Peyer's patch (tissue), 4 donors: ENCODE measurements around the gene STX12. TPM values are rescaled to one million over a fixed set of nuclear protein-coding genes. Genes with fewer than 3 reads are reported as not detected.
"Not testable (repeated sequence)": the region's sequence is repeated elsewhere in the genome, so short reads cannot be mapped to it uniquely, and the experiment has no call there.

Experiments
- DNase-seq, 3 donors: peaks; one replicate each; pipeline ENCODE4 v3.0.0-alpha.2; 2017 to 2019
- H3K27ac ChIP-seq, 4 donors: fragments of 200-600 bp; sonication (generic); one replicate each; pipeline ENCODE4 v1.5.1; 2016 to 2019
- H3K27me3 ChIP-seq, 2 donors: fragments of 200-600 bp; sonication (generic); one replicate each; pipeline ENCODE4 v1.5.1; 2019
- H3K36me3 ChIP-seq, 3 donors: fragments of 200-600 bp; sonication (generic); one replicate each; pipeline ENCODE4 v1.5.1; 2016 to 2019
- H3K4me1 ChIP-seq, 4 donors: fragments of 200-600 bp; sonication (generic); one replicate each; pipeline ENCODE4 v1.5.1; 2016 to 2019
- H3K4me3 ChIP-seq, 4 donors: fragments of 200-600 bp; sonication (generic); 1 replicate in 3 of 4; 2 replicates in 1 of 4; pipeline ENCODE4 v1.5.1; 2016 to 2019; ENCODE audit warnings: mild to moderate bottlenecking in 1 of 4
- H3K9me3 ChIP-seq, 4 donors: fragments of 200-600 bp; sonication (generic); one replicate each; pipeline ENCODE4 v1.5.1; 2016 to 2019; ENCODE audit warnings: mild to moderate bottlenecking in 1 of 4
- POLR2A ChIP-seq, 2 donors: fragments of 450-650 bp; IDR thresholded peaks; one replicate each; pipeline ENCODE4 v1.5.1; 2017; ENCODE audit warnings: antibody characterized with exemption in 2 of 2, mild to moderate bottlenecking in 2 of 2, moderate library complexity in 2 of 2
- total RNA-seq, 4 donors: library from RNA; depleted of rRNA; stranded (reverse); fragments of >200 nt; gene quantifications; one replicate each; pipeline ENCODE4 v1.1.0, GENCODE V29; 2016
- TF ChIP-seq, protein P1 (sequence below), 6 experiments: fragments of 450-650 bp in 4 of 6; fragments of 200-600 bp in 2 of 6; sonication (generic) in 1 of 6; IDR thresholded peaks; one replicate each; pipeline ENCODE4 v1.5.1; 2017 to 2019; ENCODE audit warnings: antibody characterized with exemption in 6 of 6, mild to moderate bottlenecking in 3 of 6, moderate library complexity in 1 of 6

STX12 gene
- total RNA-seq, 4 donors from 2014 or later, result 57.8 to 63.7 (median 59.9) TPM

DNA sequence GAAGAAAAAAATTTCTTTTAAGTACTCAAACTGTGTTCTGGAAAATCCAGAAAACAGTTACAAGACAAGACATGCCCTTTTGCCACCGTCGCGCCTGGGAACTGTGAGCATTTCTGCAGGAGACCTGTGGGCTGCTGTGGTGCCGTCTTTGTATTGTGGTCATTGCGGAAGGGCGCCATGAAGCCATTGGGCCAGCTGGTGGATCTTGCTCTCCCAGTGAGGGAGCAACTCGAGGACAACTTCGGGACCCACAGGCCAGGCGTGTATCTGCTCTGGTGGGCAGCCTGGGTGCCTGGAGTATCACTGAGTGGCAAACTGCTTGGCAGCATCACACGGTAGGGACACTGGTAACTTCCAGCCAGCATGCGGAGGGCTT lies 95.5 kb downstream of the STX12 start:
- no peaks in the 10 kb centered on the region for H3K36me3 ChIP-seq
- no peak overlapping the region for H3K4me3 ChIP-seq
- peaks cover 0 to 25% (median 14%) of the 10 kb centered on the region in 4 donors for H3K4me1 ChIP-seq
- H3K27ac ChIP-seq, result peak overlapping the region; percentile 62 to 87 (median 72)
- TF ChIP-seq, protein P1, sequence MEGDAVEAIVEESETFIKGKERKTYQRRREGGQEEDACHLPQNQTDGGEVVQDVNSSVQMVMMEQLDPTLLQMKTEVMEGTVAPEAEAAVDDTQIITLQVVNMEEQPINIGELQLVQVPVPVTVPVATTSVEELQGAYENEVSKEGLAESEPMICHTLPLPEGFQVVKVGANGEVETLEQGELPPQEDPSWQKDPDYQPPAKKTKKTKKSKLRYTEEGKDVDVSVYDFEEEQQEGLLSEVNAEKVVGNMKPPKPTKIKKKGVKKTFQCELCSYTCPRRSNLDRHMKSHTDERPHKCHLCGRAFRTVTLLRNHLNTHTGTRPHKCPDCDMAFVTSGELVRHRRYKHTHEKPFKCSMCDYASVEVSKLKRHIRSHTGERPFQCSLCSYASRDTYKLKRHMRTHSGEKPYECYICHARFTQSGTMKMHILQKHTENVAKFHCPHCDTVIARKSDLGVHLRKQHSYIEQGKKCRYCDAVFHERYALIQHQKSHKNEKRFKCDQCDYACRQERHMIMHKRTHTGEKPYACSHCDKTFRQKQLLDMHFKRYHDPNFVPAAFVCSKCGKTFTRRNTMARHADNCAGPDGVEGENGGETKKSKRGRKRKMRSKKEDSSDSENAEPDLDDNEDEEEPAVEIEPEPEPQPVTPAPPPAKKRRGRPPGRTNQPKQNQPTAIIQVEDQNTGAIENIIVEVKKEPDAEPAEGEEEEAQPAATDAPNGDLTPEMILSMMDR (IDR thresholded peaks at IDR 0.05), result no peak
- no peak for TF ChIP-seq POLR2A (IDR thresholded peaks at IDR 0.05)
- H3K9me3 ChIP-seq, result no peaks in the 10 kb centered on the region
- no peaks in the 10 kb centered on the region for H3K27me3 ChIP-seq
- peak in 2 of 3 donors; percentile 25 to 43 for DNase-seq

DNA sequence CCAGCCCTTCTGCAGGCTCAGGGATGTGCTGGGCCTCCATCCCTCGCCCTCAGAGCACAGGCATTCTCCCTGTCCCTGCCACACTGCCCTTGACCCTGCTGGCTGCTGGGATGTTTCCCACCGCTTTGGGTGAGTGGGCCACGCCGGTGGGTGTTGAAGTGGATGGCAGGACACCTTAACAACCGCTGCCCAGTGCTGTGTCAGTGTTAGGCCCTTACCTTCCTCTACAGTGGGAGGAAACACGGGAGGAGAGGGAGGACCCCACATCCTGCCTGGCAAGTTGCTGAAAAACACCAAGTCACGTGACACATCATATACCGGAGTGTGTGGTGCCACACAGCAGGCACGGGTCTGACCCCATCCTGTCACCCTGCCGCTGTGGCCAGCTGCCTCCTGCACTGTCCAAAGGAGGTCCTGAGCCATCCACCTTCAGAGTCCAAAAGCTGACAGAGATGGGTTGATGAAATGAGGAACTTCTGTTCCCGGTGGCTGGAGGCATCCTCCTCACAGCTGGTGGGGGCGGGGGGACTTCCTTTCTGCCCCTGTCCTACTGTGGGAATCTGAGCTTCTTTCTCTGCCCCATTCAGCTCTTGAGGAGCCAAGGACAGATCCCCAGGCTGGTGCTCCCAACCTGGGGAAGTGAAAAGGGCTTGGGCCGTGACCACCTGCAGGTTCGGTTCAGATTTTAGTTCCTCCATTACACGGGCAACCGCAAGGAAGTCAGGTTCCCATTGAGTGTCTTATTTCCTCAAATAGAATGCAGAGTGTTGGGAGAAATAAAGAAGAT lies 96.1 kb downstream of the STX12 start:
- Histone ChIP-seq H3K4me1 (peaks cover 0 to 20% (median 12%) of the 10 kb centered on the region in 4 donors), H3K27me3 (no peaks in the 10 kb centered on the region), H3K9me3 (no peaks in the 10 kb centered on the region), H3K4me3 (peak overlapping the region in 1 of 4 donors; percentile 29), H3K27ac (peak overlapping the region; percentile 62 to 87 (median 72)), H3K36me3 (no peaks in the 10 kb centered on the region)
- TF ChIP-seq, protein P1 (IDR thresholded peaks at IDR 0.05), result no peak
- no peak for TF ChIP-seq POLR2A (IDR thresholded peaks at IDR 0.05)
- DNase-seq, result peak; percentile 54 to 89 (median 80)

DNA sequence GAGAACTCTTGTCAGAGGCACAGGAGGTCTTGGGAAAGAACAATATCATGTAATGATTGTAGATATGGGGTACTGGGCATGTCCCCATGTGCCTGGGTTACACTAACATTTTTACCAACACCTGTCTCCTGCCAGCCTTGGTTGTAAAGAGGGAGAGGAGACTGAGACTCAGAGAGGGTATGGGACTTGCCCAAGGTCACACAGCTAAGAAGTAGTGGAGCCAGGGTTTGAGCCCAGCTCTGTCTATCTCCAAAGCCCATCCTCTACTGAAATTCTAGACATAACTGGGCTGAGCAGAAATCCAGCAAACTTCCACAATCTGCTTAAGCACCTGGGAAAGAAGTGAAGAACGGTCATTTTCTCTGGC lies 96.7 kb downstream of the STX12 start:
- peak overlapping the region; percentile 62 to 87 (median 72) for H3K27ac ChIP-seq
- H3K4me1 ChIP-seq, result peaks cover 0 to 16% (median 12%) of the 10 kb centered on the region in 4 donors
- TF ChIP-seq, protein P1 (IDR thresholded peaks at IDR 0.05), result no peak
- TF ChIP-seq POLR2A (IDR thresholded peaks at IDR 0.05), result no peak
- no peaks in the 10 kb centered on the region for H3K27me3 ChIP-seq
- no peaks in the 10 kb centered on the region for H3K36me3 ChIP-seq
- no peaks in the 10 kb centered on the region for H3K9me3 ChIP-seq
- peak overlapping the region in 1 of 4 donors; percentile 29 for H3K4me3 ChIP-seq
- DNase-seq, result peak in 1 of 3 donors; percentile 15

- H3K27ac ChIP-seq, H3K27me3 ChIP-seq, H3K4me3 ChIP-seq, H3K9me3 ChIP-seq, H3K36me3 ChIP-seq: not testable (repeated sequence)
- DNase-seq, result peak in 2 of 3 donors; percentile 3 to 10
- H3K4me1 ChIP-seq, result peaks cover 0 to 26% (median 14%) of the 10 kb centered on the region in 4 donors
Observed at GRCh38 chr1:27871076-27871475, 98.1 kb downstream of the STX12 start.

- peak; percentile 40 to 68 for TF ChIP-seq POLR2A (IDR thresholded peaks at IDR 0.05)
- TF ChIP-seq, protein P1 (IDR thresholded peaks at IDR 0.05), result no peak
- H3K27me3 ChIP-seq, result no peaks in the 10 kb centered on the region
- peaks cover 0 to 30% (median 16%) of the 10 kb centered on the region in 4 donors for H3K4me1 ChIP-seq
- H3K4me3 ChIP-seq, result peak within 1 kb of the TSS; percentile 65 to 86 (median 80)
- H3K27ac ChIP-seq, result peak within 1 kb of the TSS; percentile 61 to 92 (median 76)
- no peaks in the 10 kb centered on the region for H3K36me3 ChIP-seq
- DNase-seq, result peak; percentile 80 to 92 (median 88)
- H3K9me3 ChIP-seq, result no peaks in the 10 kb centered on the region
Observed at GRCh38 chr1:27872059-27872801, 99.2 kb downstream of the STX12 start, which contains the start of gene THEMIS2. Gene THEMIS2, plus strand, starts transcription at chr1:27872544. Its CDS starts 28 bp downstream, at chr1:27872572.
